ENCODE results near the gene ATG16L2. TPM values are rescaled to one million over a fixed set of nuclear protein-coding genes. Genes with fewer than 3 reads are reported as not detected.

The ATG16L2 gene
- total and polyA plus RNA-seq, 10 of the 15 experiments (the other 5 are each of a cell fraction or from before 2014, with no cell fraction given) = 1.9 to 67.7 (median 30.4) TPM

DNA sequence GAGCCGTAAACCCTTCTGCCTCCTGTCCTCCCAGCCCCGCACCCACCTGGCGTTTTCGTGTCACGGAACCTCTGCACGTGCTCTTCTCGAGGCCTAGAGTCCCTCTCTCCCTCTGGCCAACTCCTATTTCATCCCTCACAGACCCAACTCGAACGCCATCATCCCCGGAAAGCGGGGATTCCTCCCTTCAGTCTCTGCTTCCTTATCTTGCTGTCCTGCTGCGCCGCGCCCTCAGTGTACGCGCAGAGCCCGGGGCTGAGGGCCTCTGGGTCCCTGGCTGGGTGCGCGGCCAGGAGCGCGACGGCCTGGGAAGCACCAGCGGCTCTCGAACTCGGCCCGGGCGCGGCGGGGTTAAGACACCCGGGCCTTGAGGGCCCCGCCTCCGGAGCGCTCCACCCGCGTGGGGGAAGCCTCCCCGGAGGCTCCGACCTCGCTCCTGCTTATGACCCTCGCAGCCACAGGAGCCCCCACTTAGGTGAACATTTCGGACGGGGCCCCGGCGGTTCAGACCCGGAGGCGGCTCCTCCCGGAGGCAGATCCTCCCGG lies 398 bp upstream of the ATG16L2 start (continued):
- peak; percentile 62; the same call in 1 of the 2 replicates for TF ChIP-seq ESRRA (IDR thresholded peaks at IDR 0.05; ENCODE audit: low read length)
- TF ChIP-seq, protein P1, sequence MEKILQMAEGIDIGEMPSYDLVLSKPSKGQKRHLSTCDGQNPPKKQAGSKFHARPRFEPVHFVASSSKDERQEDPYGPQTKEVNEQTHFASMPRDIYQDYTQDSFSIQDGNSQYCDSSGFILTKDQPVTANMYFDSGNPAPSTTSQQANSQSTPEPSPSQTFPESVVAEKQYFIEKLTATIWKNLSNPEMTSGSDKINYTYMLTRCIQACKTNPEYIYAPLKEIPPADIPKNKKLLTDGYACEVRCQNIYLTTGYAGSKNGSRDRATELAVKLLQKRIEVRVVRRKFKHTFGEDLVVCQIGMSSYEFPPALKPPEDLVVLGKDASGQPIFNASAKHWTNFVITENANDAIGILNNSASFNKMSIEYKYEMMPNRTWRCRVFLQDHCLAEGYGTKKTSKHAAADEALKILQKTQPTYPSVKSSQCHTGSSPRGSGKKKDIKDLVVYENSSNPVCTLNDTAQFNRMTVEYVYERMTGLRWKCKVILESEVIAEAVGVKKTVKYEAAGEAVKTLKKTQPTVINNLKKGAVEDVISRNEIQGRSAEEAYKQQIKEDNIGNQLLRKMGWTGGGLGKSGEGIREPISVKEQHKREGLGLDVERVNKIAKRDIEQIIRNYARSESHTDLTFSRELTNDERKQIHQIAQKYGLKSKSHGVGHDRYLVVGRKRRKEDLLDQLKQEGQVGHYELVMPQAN (conservative IDR thresholded peaks at IDR 0.05) = peak; percentile 82
- peak; percentile 74 for TF ChIP-seq MYC (IDR thresholded peaks at IDR 0.05; ENCODE audit: insufficient read depth, insufficient read length, insufficient replicate concordance, low read length, severe bottlenecking)
- TF ChIP-seq KAT2A (conservative IDR thresholded peaks at IDR 0.05; ENCODE audit: control insufficient read depth, low read depth, low read length) = no peak
- TF ChIP-seq SIN3A (IDR thresholded peaks at IDR 0.05; ENCODE audit: low read depth, low read length) = no peak; the same call in 1 of the 2 replicates
- peak; percentile 34; the same call in 1 of the 2 replicates for TF ChIP-seq CBFB (IDR thresholded peaks at IDR 0.05; ENCODE audit: low read depth)
- TF ChIP-seq TCF7 (IDR thresholded peaks at IDR 0.05; ENCODE audit: borderline replicate concordance) = no peak
- 0 out of 2 replicates have a peak, but pooled peaks have one; percentile 7 for TF ChIP-seq RFX5 (IDR thresholded peaks at IDR 0.05; ENCODE audit: low read depth, low read length)
- no peak for TF ChIP-seq HDAC2 (IDR thresholded peaks at IDR 0.05)
- no peak for TF ChIP-seq ZBED1 (IDR thresholded peaks at IDR 0.05; ENCODE audit: borderline replicate concordance)
- no peak for TF ChIP-seq BMI1 (IDR thresholded peaks at IDR 0.05; ENCODE audit: borderline replicate concordance)
- no peak for TF ChIP-seq SUPT20H (IDR thresholded peaks at IDR 0.05; ENCODE audit: borderline replicate concordance, control insufficient read depth, low read depth, low read length)
- peak; percentile 98 for TF ChIP-seq FOXK2 (IDR thresholded peaks at IDR 0.05)
- no peak for TF ChIP-seq ASH2L (IDR thresholded peaks at IDR 0.05; ENCODE audit: borderline replicate concordance, low read depth)
- peak; percentile 98 for TF ChIP-seq CHD1 (IDR thresholded peaks at IDR 0.05; ENCODE audit: low read depth, low read length)
- peak; percentile 97 to 99 for TF ChIP-seq BHLHE40 (IDR thresholded peaks at IDR 0.05; ENCODE audit: borderline replicate concordance in 1 of 2, low read depth in 2 of 2, low read length in 1 of 2)
- no peak for TF ChIP-seq CHD4 (IDR thresholded peaks at IDR 0.05)
- no peak for TF ChIP-seq MTA3 (IDR thresholded peaks at IDR 0.05; ENCODE audit: borderline replicate concordance, low read length)
- peak; percentile 99 for TF ChIP-seq ATF7 (IDR thresholded peaks at IDR 0.05; ENCODE audit: low read depth)
- no peak for TF ChIP-seq PKNOX1 (IDR thresholded peaks at IDR 0.05)
- TF ChIP-seq YBX1 (IDR thresholded peaks at IDR 0.05) = no peak
- no peak; the same call in 1 of the 2 replicates for TF ChIP-seq BRCA1 (IDR thresholded peaks at IDR 0.05; ENCODE audit: low read depth, low read length)
- TF ChIP-seq MXI1 (IDR thresholded peaks at IDR 0.05; ENCODE audit: low read depth, low read length) = no peak
- TF ChIP-seq E4F1 (IDR thresholded peaks at IDR 0.05; ENCODE audit: borderline replicate concordance, partially characterized antibody) = peak; percentile 52
- no peak for TF ChIP-seq ZNF384 (IDR thresholded peaks at IDR 0.05; ENCODE audit: borderline replicate concordance, low read depth, low read length)
